GM20431 (cell line): ENCODE results near the gene SDK1.

Experiments
- in situ Hi-C: fragments of 300-500 bp; cut with MseI, MboI; formaldehyde crosslinking; loops from one replicate; pipeline ENCODE4 v1.15.0; 2020; ENCODE audit warnings: low sequenced_read_pairs; ENCODE audit not compliant: unreplicated experiment

The SDK1 gene

DNA sequence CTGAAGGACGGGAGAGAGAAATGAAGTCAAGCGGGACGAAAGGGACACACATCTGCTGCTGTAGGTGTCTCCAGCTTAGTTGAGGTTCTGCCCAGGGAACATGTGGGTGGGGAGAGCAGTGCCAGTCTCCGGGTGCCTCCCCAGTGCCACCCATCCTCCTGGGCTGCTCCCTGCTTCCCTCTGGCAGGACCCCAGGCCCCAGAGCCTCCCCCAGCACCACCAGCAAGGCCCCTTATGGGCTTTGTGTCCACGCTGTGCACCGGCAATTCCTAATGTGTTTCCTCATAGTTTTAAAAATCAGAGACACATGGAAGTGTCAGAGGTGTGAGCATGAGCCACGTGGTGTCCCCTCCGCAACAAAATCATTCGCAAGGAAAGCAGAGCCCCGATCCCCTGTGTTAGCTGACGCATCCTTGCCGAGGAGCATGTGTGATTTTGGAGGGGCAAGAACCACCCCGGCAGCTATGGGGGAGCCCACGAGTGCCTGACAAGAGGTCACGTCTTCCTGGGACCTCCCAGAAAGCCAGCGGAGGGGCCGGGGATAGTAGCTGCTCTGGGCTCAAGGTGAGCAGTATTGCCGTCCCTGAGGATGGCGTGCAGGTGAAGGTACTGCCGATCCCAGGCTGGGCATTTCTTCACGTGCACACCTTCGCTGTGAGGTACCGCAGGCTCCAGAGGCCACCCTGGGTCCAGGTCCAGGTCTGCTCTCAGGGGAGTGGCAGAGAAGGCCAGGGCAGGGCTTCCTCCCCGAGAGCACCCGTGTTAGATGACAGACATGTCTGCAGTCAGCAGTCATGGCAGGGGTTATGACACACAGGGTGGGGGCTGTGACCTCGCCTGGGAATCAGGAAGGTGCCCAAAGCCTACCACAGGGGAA is 932.8 kb downstream of the SDK1 start:
- in situ Hi-C loops = loop anchor here (25.0 kb wide), 1 partner anchor 103 kb away; no protein-coding TSS in a partner anchor

DNA sequence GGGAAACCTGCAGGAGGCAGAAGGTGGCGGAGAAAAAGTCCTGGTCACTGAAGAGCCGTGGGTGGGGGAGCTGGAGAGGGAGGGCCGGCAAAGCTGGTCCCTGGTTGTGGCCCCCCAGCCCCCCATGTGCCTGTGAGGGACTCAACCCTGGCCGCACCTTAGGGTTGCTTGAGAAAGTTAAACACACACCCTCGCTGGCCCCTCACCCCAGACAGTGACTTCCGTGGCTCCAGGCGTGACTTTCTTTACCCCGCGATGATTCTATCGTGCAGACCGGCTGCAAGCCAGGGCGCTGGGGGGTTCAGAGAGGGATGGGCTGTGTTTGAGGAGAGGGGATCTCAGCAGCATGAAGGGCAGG is 933.4 kb downstream of the SDK1 start:
- in situ Hi-C loops = loop anchor here (25.0 kb wide), 1 partner anchor 103 kb away; no protein-coding TSS in a partner anchor

DNA sequence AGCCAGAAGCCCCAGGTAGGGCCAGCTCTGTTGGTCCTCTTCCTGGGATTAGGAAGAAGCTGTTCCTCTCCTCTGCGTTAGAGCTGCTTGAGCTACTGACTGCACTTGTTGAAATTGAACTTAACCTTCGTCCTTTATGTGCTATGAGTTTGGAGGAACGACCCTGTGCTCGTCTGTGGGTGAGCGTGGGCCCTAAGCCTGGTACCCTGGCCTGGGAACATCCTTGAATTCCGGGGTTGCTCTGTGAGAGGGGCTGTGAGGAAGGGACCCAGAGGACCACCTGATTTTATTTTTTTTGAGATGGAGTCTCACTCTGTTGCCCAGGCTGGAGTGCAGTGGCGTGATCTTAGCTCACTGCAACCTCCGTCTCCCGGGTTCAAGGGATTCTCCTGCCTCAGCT is 933.8 kb downstream of the SDK1 start:
- in situ Hi-C loops = loop anchor here (25.0 kb wide), 1 partner anchor 102 kb away; no protein-coding TSS in a partner anchor

DNA sequence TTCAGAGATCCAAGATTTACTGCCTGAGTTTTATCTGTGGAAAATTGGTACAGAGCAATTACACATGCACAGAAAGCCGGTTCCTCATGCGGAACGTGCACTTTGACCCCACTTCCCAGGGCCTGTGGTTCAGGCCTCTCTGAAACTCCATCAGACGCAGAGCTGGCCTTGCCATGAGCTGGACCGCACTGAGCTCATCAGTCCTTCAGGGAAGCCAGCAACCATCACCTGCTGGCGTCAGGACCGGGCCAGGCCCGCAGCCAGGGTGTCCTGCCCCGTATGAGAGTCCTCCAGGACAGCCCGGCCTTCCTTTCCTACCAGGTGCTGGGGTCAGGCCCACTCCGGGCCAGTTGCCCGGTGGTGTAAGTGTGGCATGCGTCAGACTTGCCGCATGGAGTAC is 934.5 kb downstream of the SDK1 start:
- in situ Hi-C loops = loop anchor here (25.0 kb wide), 1 partner anchor 102 kb away; no protein-coding TSS in a partner anchor

DNA sequence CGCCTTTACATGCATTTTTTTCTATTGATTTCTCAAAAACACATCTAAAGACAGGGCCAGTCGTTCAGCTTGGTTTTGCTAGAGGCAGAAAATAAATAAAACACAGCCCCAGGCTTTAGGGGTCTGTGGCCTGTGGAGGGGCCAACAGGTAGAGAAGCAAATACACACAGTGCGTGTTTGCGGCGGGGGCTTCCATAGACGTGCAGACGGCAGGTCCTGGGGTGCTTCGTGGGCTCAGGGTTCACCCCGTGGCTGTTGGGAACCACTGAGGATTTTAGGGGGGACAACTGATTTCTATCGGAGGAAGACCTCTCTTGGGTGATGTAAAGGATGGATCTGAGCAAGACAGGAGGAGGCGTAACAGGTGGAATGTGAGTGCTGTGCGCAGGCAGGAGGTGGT is 935.3 kb downstream of the SDK1 start:
- in situ Hi-C loops = loop anchor here (25.0 kb wide), 1 partner anchor 101 kb away; no protein-coding TSS in a partner anchor

DNA sequence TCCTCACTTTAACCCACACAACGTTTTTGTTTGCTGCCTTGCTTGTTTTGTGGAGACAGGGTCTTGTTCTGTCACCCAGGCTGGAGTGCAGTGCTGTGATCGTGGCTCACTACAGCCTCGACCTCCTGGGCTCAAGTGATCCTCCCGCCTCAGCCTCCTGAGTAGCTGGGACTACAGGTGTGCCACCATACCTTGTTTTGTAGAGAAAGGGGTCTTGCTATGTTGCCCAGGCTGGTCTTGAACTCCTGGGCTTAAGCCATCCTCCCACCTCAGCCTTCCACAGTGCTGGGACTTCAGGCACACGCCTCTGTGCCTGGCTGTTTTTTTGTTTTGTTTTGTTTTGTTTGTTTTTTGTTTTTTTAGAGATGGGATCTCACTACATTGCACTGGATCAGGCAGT is 935.8 kb downstream of the SDK1 start:
- in situ Hi-C loops = loop anchor here (25.0 kb wide), 1 partner anchor 100 kb away; no protein-coding TSS in a partner anchor

DNA sequence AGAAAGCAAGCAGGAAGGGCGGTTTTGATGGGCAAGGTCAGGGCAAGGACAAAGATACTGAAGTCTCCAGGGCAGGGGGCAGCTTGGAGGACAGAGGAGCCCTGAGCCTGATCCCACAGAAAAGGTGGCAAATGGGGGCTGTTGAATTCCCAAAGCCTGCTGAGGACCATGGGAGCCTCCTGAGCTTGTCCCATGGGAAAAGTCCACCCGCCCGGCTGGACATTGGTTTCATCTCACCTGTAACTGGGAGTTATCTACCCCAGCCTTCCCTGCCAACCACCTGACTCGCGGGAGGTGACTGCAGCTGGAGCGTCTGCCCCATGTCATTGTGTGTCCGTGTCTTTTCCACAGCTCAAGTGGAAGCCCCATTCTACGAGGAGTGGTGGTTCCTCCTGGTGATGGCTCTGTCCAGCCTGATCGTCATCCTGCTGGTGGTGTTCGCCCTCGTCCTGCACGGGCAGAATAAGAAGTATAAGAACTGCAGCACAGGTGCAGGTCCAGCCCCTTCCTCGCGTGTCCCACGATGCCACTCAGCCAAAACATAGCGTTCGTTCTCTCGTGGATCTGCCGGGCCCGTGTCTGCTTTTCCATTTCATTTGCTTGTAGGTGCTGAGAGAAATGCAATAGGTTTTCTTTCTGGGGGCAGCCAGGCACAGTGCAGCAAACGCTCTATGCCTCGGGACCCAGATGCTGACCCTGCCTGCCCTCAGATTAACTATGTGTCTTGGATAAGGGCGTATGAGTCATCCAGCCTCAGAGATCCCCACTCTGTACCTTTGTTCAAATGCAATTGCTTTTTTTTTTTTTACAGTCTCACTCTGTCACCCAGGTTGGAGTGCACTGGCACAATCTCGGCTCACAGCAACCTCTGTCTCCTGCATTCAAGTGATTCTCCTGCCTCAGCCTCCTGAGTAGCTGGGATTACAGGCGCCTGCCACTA is 936.5 kb downstream of the SDK1 start:
- in situ Hi-C loops = loop anchor here (25.0 kb wide), 1 partner anchor 100 kb away; no protein-coding TSS in a partner anchor

DNA sequence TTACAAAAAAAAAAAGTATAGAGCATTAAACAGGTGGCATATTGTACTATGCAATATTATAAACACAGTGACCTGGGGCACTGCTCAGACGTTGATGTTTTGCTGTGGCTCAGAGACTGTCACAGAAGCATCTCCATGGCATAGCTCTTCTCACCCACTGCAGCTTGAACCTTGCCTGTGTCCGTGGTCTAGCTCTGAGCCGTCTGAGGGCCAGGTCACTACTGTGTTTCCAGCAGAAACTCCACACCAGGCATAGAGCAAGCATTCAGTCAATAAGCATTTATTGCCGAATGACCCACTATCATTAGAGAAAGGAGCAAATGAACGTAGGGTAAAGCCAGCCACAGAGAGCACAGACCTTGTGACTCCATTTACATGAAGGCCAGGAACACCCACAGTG is 937.8 kb downstream of the SDK1 start:
- in situ Hi-C loops = loop anchor here (25.0 kb wide), 1 partner anchor 98 kb away; no protein-coding TSS in a partner anchor

DNA sequence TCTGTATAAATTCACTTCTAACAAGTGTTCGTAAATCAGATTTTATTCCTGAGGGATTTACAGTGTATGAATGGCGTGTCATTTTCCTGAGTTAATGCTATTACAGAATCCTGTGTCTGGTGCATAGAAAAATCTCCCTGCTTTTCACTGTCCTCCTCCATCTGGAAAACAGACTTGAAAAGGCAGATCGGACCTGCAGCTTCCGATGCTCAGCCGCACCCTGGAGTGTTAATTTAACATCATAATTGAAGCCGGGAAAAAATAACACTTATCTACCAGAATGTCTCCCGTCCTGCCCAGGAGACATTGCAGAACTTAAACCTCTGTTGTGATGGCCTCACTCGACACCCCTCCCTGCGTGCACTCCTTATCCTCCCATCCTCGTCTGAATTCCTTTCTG is 939.0 kb downstream of the SDK1 start:
- in situ Hi-C loops = loop anchor here (25.0 kb wide), 1 partner anchor 97 kb away; no protein-coding TSS in a partner anchor

DNA sequence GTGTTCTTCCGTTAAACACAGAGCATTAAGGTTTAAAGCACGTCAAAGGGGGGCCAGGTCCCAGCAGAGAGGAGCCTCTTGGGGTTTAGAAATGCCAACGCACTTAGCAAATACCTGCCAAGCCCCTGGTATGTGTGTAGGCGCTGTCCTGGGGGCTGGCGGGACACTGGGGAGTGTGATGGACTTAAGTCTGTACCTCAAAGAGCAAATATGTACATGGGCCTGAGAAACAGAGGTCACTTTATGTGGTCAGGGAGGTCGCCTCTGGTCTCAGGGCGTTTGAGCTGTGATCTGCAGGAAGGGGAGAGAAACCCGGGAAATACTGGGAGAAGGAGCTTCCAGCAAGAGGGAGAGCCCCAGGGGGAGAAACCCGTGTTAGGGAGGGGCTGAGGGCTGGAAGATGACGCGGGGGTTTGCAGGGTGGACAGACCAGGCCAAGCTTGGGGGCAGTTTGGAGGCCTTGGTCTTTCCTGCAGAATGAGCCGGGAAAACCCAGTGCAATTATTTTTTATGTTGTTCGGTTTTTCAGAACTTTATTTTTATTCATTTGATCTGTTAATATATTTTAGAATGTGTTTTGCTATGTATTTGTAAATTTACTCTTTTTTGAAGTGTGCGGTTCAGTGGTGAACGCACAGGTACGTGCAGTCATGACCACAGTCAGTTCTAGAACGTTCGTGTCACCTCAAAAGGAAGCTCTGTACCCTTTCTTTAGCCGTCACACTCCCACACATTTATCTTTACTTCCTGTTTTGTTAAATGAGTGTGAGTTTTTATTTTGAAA is 939.7 kb downstream of the SDK1 start:
- in situ Hi-C loops = loop anchor here (25.0 kb wide), 1 partner anchor 97 kb away; no protein-coding TSS in a partner anchor

DNA sequence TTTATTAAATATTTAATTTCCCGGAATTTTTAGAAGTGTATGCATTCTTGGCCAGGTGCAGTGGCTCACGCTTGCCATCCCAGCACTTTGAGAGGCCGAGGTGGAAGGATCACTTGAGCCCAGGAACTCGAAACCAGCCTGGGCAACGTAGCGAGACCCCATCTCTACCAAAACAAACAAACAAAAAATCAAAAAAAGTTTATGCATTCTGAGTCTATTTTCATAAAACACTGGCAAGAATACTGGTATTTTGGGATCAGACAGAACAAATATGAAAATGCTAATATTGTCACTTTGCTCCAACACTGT is 940.2 kb downstream of the SDK1 start:
- in situ Hi-C loops = loop anchor here (25.0 kb wide), 1 partner anchor 96 kb away; no protein-coding TSS in a partner anchor

DNA sequence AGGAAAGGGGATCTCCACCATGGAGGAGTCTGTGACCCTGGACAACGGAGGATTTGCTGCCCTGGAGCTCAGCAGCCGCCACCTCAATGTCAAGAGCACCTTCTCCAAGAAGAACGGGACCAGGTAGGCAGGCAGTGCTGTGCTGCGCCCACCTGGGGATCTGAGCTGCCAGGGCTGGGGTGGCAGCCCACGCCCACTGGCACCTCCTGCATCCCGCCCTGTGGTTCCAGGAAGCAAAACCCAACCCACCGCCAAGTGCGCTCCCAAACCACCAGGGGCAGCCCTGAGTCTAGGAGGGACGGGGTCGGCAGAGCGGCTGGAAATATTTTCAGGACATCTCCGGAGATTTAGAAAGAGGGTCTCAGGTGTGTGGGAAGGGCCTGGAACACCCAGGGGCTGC is 940.7 kb downstream of the SDK1 start:
- in situ Hi-C loops = loop anchor here (25.0 kb wide), 1 partner anchor 96 kb away; no protein-coding TSS in a partner anchor

DNA sequence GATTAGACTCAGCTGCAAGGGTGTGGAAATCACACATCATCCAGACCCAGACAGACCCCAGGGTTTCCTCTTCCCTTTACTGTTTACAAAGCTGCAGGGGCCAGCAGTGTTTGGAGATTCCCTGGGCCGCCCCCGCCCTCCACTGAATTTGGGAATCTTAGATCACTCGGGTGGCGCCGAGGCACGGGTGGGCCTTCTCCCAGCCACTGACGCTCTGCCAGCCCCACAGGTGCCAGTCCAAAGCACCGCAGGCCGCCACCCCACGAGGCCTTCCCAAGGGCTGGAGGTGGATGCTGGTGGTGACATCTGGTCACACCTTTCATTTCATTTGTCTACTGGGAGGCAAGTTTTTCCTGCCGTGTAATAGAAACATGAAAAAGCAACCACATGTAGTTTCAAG is 941.7 kb downstream of the SDK1 start:
- in situ Hi-C loops = loop anchor here (25.0 kb wide), 1 partner anchor 95 kb away; no protein-coding TSS in a partner anchor

DNA sequence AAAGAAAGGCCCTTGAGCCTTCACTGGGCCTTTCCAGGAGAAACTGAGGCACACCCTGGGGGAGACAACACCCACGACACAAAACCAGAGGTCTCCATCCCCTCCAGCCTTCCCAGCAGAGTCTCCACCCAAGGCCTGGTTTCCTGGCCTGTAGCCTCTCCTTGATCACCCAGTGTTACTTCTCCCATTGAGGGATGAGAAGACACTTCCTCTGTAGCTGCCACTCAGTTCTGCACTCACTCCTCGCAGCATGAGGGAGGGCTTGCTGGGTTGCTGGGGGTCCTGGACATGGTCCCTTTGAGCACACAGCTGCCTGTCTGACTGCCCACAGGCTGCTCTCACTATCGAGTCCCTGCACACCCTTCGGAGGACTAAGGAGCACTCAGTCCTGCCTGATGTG is 943.0 kb downstream of the SDK1 start:
- in situ Hi-C loops = loop anchor here (25.0 kb wide), 1 partner anchor 93 kb away; no protein-coding TSS in a partner anchor

DNA sequence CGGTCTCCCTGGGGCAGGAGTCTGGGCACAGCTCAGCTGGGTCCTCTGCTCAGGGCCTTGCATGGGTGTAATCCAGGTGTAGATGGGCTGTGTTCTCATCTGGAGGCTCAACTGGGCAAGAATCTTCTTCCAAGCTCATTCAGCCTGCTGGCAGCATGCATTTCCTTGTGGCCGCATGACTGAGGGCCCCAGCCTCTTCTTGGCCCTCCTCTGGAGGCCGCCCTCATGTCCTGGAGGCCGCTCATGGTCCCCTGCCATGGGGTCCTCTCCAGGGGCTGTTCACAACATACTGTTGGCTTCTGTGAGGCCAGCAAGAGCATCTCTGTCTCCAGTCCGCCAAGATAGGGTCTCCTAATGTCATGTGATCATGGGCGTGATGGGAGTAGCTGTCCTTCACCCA is 943.6 kb downstream of the SDK1 start:
- in situ Hi-C loops = loop anchor here (25.0 kb wide), 1 partner anchor 93 kb away; no protein-coding TSS in a partner anchor

DNA sequence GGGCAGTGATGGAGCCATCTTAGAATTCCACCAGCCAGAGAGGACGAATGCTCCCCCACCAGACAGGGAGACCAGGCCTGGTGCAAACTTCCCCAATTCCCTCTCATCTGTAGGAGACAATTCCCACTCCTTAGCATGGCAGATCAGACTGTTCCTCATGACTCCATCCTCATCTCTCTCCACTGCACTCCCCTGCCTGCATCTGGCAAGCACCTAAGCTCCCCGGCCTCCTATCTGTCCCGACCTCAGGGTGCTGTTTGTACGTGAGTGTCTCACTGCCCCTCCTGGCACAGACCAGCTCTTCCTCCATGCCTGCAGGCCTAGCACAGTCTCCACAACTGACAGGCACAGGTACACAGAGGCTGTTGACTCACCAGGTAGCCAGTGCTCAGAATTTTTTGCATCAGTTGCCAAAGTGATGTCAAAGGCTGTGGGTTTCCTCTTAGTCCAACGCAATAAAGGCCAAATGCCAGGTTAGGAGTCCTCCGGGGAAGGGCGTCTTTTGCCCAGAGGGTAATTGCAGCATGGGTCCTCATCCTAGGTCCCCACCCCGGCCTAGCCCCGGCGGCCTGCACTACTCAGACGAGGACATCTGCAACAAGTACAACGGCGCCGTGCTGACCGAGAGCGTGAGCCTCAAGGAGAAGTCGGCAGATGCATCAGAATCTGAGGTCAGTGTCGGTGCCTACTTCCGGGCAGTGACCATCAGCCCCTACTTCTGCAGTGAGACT is 944.2 kb downstream of the SDK1 start:
- in situ Hi-C loops = loop anchor here (25.0 kb wide), 1 partner anchor 92 kb away; no protein-coding TSS in a partner anchor

DNA sequence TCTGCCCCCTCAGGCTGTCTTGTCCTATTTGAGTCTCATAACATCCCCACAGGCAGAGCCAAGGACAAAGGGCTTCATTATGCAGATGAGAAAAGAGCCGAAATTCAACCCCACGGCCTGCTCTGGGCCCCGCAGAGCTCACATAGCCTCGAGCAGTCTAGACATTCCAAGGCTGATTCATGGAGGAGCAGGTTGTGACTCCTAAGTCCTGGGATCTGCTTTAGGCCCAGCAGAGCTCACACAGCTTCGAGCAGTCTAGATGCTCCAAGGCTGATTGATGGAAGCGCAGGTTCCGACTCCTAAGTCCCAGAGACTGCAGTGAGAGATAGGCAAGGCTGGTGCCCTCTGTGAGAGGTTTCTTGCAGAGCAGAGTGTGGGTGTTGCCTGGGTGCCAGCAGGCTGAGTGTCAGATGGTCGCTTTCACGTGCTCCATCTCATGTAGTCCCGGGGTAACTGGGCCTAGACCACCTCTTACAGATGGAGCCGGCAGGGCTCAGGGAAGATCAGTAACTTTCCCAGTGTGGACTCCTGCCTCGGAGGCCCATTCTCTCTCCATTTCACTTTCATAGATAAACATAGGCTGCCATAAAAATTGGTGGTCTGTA is 944.9 kb downstream of the SDK1 start:
- in situ Hi-C loops = loop anchor here (25.0 kb wide), 1 partner anchor 91 kb away; no protein-coding TSS in a partner anchor

DNA sequence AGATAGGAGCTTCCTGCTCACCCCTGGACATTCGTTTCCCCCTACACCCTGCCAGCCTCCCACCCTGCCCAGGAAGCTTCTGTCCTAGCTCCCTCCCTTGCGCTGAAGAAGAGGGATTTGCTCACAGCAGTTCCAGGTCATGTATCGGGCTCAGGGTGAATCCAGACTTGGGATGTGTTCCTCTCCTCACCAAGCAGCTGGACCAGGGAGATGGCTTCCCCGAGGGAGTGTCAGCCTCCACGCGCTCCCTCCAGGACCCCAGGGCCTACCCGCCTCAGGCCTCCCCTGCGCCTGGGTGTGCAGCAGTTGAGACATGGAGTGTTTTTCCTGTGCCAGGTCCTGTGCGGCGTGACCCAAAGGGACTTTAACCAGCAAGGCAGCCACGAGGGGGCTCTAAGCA is 945.5 kb downstream of the SDK1 start:
- in situ Hi-C loops = loop anchor here (25.0 kb wide), 1 partner anchor 91 kb away; no protein-coding TSS in a partner anchor
